K562 (cell line): ENCODE data around the gene IL27RA. TPM values are rescaled to one million over a fixed set of nuclear protein-coding genes. Genes with fewer than 3 reads are reported as not detected.

Source experiments
- ARID4B ChIP-seq: sonication (generic); formaldehyde crosslinking; IDR thresholded peaks from 2 replicates; pipeline ENCODE4 v1.8.0; 2022; ENCODE audit warnings: mild to moderate bottlenecking, missing genetic modification reagents
- ATF1 ChIP-seq, 2 experiments: fragments of 450-650 bp in 1 of 2; IDR thresholded peaks; 2 replicates each; pipeline ENCODE4 v1.6.1; 2016; ENCODE audit warnings: missing compliant biosample characterization in 1 of 2, missing genetic modification characterization in 1 of 2
- ESRRB ChIP-seq: fragments of 250-450 bp; sonication (Bioruptor Pico); IDR thresholded peaks from 2 replicates; pipeline ENCODE4 v1.5.0; 2020; ENCODE audit warnings: mild to moderate bottlenecking, moderate library complexity, borderline replicate concordance
- GATA2 ChIP-seq: sonication (generic); formaldehyde crosslinking; IDR thresholded peaks from 2 replicates; pipeline ENCODE4 v1.4.0; 2020; ENCODE audit warnings: mild to moderate bottlenecking, missing genetic modification reagents
- LCOR ChIP-seq: sonication (generic); formaldehyde crosslinking; IDR thresholded peaks from 2 replicates; pipeline ENCODE4 v1.8.0; 2022; ENCODE audit warnings: mild to moderate bottlenecking, missing genetic modification reagents
- MAZ ChIP-seq, 2 experiments: fragments of 450-650 bp in 1 of 2; sonication (generic) in 1 of 2; formaldehyde crosslinking; IDR thresholded peaks in 1 of 2; conservative IDR thresholded peaks in 1 of 2; 2 replicates each; pipeline versions ENCODE4 v1.4.0 to v1.5.0; 2020; ENCODE audit warnings: mild to moderate bottlenecking in 1 of 2, missing genetic modification reagents in 1 of 2
- NR2C2 ChIP-seq, 2 experiments: fragments of 200-800 bp in 1 of 2; sonication (Bioruptor generic) in 1 of 2; sonication (generic) in 1 of 2; formaldehyde crosslinking in 1 of 2; IDR thresholded peaks; 2 replicates each; pipeline versions ENCODE4 v1.6.1 to v1.8.0; 2016 to 2022; ENCODE audit warnings: mild to moderate bottlenecking in 1 of 2, missing compliant biosample characterization in 1 of 2, missing genetic modification characterization in 1 of 2, missing genetic modification reagents in 1 of 2
- TFAM ChIP-seq: fragments of 250-450 bp; sonication (Bioruptor Pico); conservative IDR thresholded peaks from 2 replicates; pipeline ENCODE4 v1.5.0; 2021; ENCODE audit warnings: mild to moderate bottlenecking, moderate library complexity
- ZNF445 ChIP-seq: fragments of 250-450 bp; sonication (Bioruptor Pico); IDR thresholded peaks from 2 replicates; pipeline ENCODE4 v1.4.0; 2020; ENCODE audit warnings: low read depth, mild to moderate bottlenecking, moderate library complexity
- polyA plus RNA-seq, 8 experiments: library from polyadenylated mRNA; depleted of rRNA in 4 of 8; stranded (reverse) in 5 of 8; unstranded in 3 of 8; fragments of >200 nt; fragmentation: Nextera tagmentation in 2 of 8; fragmentation: Illumina TruSeq in 1 of 8; extraction: Ambion mirVana in 2 of 8; extraction: Trizol in 1 of 8; gene quantifications; 2 replicates each; pipeline versions ENCODE4 v1.2.1 to v1.2.3, GENCODE V29; 2011 to 2014; ENCODE audit warnings: inconsistent platforms in 1 of 8, missing spikeins in 1 of 8
- total RNA-seq, 7 experiments: library from RNA; depleted of rRNA in 6 of 7; stranded (reverse); fragments of >200 nt in 6 of 7; fragmentation: Illumina TruSeq in 2 of 7; extraction: Trizol in 2 of 7; gene quantifications; 2 replicates each; pipeline versions ENCODE4 v1.2.1 to v1.2.3, GENCODE V29; 2011 to 2021; ENCODE audit warnings: low replicate concordance in 1 of 7
- TF ChIP-seq, protein P1 (sequence below), 2 experiments: fragments of 450-650 bp in 1 of 2; sonication (generic) in 1 of 2; formaldehyde crosslinking in 1 of 2; IDR thresholded peaks; 2 replicates each; pipeline versions ENCODE4 v1.7.1 to v1.9.0; 2016 to 2022; ENCODE audit warnings: inconsistent platforms in 1 of 2, mild to moderate bottlenecking in 1 of 2, missing genetic modification reagents in 1 of 2
- TF ChIP-seq, protein P2 (sequence below): fragments of 250-450 bp; sonication (Bioruptor Pico); IDR thresholded peaks from 2 replicates; pipeline ENCODE4 v1.5.0; 2021

Gene IL27RA
- total and polyA plus RNA-seq, 9 of the 15 experiments (the other 6 are each of a cell fraction or from before 2014, with no cell fraction given) = 1.9 to 15.9 (median 12.0) TPM

- peak; percentile 64; the same call in 1 of the 2 replicates for TF ChIP-seq ARID4B
- TF ChIP-seq ESRRB (CRISPR knock-in tag) = no peak
- no peak for TF ChIP-seq GATA2
- TF ChIP-seq LCOR = 0 out of 2 replicates have a peak, but pooled peaks have one; percentile 25
- TF ChIP-seq, protein P1, sequence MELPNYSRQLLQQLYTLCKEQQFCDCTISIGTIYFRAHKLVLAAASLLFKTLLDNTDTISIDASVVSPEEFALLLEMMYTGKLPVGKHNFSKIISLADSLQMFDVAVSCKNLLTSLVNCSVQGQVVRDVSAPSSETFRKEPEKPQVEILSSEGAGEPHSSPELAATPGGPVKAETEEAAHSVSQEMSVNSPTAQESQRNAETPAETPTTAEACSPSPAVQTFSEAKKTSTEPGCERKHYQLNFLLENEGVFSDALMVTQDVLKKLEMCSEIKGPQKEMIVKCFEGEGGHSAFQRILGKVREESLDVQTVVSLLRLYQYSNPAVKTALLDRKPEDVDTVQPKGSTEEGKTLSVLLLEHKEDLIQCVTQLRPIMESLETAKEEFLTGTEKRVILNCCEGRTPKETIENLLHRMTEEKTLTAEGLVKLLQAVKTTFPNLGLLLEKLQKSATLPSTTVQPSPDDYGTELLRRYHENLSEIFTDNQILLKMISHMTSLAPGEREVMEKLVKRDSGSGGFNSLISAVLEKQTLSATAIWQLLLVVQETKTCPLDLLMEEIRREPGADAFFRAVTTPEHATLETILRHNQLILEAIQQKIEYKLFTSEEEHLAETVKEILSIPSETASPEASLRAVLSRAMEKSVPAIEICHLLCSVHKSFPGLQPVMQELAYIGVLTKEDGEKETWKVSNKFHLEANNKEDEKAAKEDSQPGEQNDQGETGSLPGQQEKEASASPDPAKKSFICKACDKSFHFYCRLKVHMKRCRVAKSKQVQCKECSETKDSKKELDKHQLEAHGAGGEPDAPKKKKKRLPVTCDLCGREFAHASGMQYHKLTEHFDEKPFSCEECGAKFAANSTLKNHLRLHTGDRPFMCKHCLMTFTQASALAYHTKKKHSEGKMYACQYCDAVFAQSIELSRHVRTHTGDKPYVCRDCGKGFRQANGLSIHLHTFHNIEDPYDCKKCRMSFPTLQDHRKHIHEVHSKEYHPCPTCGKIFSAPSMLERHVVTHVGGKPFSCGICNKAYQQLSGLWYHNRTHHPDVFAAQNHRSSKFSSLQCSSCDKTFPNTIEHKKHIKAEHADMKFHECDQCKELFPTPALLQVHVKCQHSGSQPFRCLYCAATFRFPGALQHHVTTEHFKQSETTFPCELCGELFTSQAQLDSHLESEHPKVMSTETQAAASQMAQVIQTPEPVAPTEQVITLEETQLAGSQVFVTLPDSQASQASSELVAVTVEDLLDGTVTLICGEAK (IDR thresholded peaks at IDR 0.05) = peak; percentile 100
- TF ChIP-seq, protein P1 (CRISPR knock-in tag; IDR thresholded peaks at IDR 0.05) = peak; percentile 99
- TF ChIP-seq TFAM (CRISPR knock-in tag) = no peak
- no peak for TF ChIP-seq ATF1 (CRISPR knock-in tag; IDR thresholded peaks at IDR 0.05)
- peak; percentile 67 for TF ChIP-seq ATF1 (tag; IDR thresholded peaks at IDR 0.05)
- no peak for TF ChIP-seq ZNF445 (CRISPR knock-in tag)
- peak in 1 of 2 experiments; percentile 89; a peak in 3 of 4 replicates for TF ChIP-seq MAZ (CRISPR knock-in tag; conservative IDR thresholded peaks at IDR 0.05 in 1 of 2, IDR thresholded peaks at IDR 0.05 in 1 of 2)
- peak; percentile 74 for TF ChIP-seq NR2C2 (CRISPR knock-in tag; IDR thresholded peaks at IDR 0.05)
- TF ChIP-seq NR2C2 (tag; IDR thresholded peaks at IDR 0.05) = peak; percentile 96
- TF ChIP-seq, protein P2, sequence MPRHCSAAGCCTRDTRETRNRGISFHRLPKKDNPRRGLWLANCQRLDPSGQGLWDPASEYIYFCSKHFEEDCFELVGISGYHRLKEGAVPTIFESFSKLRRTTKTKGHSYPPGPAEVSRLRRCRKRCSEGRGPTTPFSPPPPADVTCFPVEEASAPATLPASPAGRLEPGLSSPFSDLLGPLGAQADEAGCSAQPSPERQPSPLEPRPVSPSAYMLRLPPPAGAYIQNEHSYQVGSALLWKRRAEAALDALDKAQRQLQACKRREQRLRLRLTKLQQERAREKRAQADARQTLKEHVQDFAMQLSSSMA = no peak
Observed at GRCh38 chr19:14091081-14091812, 59.7 kb downstream of the IL27RA start (continued).
